Measurements from ENCODE around the gene RAB27B.
"Not testable (repeated sequence)": the region's sequence is repeated elsewhere in the genome, so short reads cannot be mapped to it uniquely, and the experiment has no call there.

Gene RAB27B

DNA sequence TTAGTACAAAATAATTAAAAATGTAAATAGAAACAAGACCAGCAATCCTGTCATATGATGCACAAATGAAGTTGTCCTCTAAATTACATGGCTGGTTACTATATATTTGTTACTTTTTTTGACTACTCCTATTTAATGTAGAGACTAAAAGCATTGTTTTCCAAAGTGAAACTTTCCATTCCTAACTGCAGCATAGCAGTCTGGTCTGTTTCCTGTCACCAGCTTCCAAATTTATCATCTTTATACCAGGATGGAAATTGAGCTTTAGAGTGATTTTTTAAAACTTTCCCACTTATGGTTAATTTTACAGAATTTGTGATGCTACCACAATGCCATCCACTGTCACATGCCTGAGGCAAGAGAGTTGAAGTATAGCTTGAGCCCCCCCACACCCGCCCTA is 33.5 kb upstream of the RAB27B start:
- no peak overlapping the region for H3K4me3 ChIP-seq
- no peaks in the 10 kb centered on the region for H4K20me1 ChIP-seq
- H3K4me1 ChIP-seq = peaks cover 12% of the 10 kb centered on the region
- H3K9me3 ChIP-seq = 0 out of 2 replicates have a peak, but pooled peaks cover 7% of the 10 kb centered on the region
- no peak overlapping the region for H3K4me2 ChIP-seq
- H3K9ac ChIP-seq = no peak overlapping the region
- no peaks in the 10 kb centered on the region for H3K36me3 ChIP-seq
- no peak for TF ChIP-seq Cebpa-rat (IDR thresholded peaks at IDR 0.05)
- H3K27ac ChIP-seq = no peak overlapping the region
- no peaks in the 10 kb centered on the region for H3K27me3 ChIP-seq

DNA sequence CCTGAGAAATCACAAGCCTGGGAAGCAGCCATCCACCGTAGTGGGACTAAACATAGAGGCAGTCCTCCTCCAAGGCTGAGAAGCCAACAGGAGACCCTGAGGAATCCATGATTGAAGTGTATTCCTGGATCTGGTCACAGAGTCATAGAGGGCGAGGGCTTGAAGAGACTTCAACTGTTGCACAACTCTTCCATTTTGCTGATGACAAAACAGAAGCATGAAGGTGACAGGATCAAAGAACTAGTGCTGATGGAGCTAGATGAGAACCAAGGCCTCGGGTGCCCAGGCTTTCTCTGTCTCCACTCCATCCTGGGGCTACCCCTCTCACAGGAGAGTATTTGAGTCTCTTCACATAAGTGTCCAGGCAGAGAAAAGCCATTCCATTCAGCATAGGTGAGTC is 30.1 kb upstream of the RAB27B start:
- Histone ChIP-seq H3K27me3 (no peaks in the 10 kb centered on the region), H3K36me3 (no peaks in the 10 kb centered on the region), H3K27ac (no peak overlapping the region), H3K4me2 (no peak overlapping the region), H3K4me1 (peaks cover 12% of the 10 kb centered on the region), H4K20me1 (no peaks in the 10 kb centered on the region), H3K9ac (no peak overlapping the region), H3K4me3 (no peak overlapping the region), H3K9me3 (peaks cover 5% of the 10 kb centered on the region; the same call in 1 of the 2 replicates)
- TF ChIP-seq Cebpa-rat (IDR thresholded peaks at IDR 0.05) = 0 out of 2 replicates have a peak, but pooled peaks have one; percentile 28

- Histone ChIP-seq H4K20me1 (no peaks in the 10 kb centered on the region), H3K9me3 (peaks cover 17% of the 10 kb centered on the region; the same call in 1 of the 2 replicates), H3K4me3 (no peak overlapping the region), H3K9ac (no peak overlapping the region), H3K36me3 (no peaks in the 10 kb centered on the region), H3K27ac (no peak overlapping the region), H3K27me3 (no peaks in the 10 kb centered on the region), H3K4me1 (peaks cover 22% of the 10 kb centered on the region), H3K4me2 (no peak overlapping the region)
- TF ChIP-seq Cebpa-rat (IDR thresholded peaks at IDR 0.05) = no peak
These were observed 26.9 kb upstream of the RAB27B start for GRCh38 chr18:54801374-54801773.

DNA sequence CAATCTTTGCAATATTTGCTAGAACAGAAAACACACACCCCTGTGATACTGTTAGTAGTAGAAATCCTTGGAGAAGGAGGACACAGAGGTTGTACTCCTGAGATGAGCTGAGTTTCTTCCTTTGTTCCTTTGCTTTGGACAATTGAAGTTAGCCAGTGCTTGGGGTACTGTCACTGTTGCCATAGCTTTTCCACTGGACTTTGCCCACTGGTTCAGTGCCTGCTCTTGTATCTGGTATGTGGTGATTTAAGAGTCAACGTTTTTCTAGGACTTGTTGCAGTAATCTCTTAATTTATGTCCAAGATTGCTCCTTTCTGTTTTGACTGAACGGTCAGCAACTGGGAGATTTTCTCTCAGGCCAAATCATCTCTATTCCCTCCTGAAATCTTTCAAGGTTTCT is 26.1 kb upstream of the RAB27B start:
- no peak overlapping the region for H3K4me2 ChIP-seq
- H4K20me1 ChIP-seq = no peaks in the 10 kb centered on the region
- peaks cover 30% of the 10 kb centered on the region for H3K4me1 ChIP-seq
- no peaks in the 10 kb centered on the region for H3K27me3 ChIP-seq
- no peak overlapping the region for H3K27ac ChIP-seq
- no peak overlapping the region for H3K4me3 ChIP-seq
- no peaks in the 10 kb centered on the region for H3K36me3 ChIP-seq
- H3K9ac ChIP-seq = no peak overlapping the region
- H3K9me3 ChIP-seq = peaks cover 17% of the 10 kb centered on the region; the same call in 1 of the 2 replicates
- no peak for TF ChIP-seq Cebpa-rat (IDR thresholded peaks at IDR 0.05)

DNA sequence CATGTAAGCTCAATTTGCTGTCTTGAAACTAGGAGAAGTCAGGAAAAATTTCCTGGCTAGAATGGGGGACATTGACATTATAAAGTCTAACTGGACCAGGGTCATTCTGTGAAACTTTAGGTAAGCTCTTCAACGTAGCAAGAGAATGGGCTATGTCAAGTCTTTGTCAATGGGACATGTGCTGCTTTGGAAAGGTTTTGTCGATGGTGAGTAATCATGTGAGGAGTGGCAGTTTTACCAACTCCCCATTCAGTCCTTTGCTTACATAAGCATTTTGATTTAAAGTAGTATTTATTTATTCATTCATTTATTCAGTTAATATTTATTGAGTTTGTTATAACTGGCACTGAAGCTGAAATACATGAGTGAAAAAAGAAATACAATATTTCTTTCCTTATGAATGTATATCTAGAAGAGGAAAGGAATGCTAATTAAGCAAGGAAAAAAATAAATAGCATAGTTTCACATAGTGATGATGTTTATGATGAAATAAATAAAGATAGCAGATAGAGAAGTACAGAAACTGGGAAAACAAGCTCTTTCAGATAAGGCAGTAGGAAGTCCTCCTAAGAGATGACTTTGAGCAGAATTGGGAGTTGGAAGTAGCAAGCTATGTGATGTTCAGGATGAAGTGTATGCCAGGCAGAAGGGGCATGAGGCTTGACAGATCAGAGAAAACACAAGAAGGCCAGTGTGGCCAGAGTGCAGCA is 25.4 kb upstream of the RAB27B start:
- Histone ChIP-seq H4K20me1 (no peaks in the 10 kb centered on the region), H3K4me3 (no peak overlapping the region), H3K27ac (no peak overlapping the region), H3K9ac (no peak overlapping the region), H3K4me2 (no peak overlapping the region), H3K27me3 (no peaks in the 10 kb centered on the region), H3K4me1 (peaks cover 33% of the 10 kb centered on the region), H3K36me3 (no peaks in the 10 kb centered on the region), H3K9me3 (peaks cover 17% of the 10 kb centered on the region; the same call in 1 of the 2 replicates)
- no peak for TF ChIP-seq Cebpa-rat (IDR thresholded peaks at IDR 0.05)

DNA sequence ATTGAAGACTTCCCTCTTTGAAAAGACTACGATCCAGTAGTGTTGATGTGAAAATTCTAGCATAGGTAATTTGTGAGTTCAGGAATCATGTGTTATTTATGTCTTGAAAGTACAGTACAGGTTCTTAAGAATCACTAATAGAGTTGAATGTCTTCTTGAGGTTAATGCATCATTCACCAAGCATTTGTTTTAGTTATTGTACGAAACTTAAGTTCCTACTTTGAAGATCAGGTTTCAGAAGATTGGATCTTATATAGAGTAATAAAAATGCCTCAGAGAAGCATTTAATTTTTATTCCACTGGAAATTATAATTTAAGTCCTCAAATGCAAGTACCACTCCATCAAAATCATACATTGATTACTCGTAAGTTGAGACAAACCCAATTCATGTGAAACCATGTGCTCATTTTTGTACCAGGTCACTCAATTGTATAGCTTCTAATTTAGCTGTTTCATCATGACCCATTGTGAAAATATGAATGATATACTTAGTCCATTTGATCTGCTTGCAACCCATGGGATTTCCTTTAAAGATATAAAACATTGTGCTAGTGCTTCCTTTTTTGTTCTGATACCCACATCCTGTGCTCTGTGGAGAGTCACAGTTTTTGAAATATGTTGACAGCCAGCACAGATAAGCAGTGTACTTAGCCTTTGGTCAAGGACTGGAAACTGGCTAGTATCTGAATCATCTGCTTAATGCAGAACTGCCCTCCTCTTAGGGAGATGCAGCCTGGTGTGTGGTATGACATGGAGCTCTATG is 22.5 kb upstream of the RAB27B start:
- Histone ChIP-seq H3K4me2 (peak overlapping the region; percentile 68), H3K4me1 (peaks cover 33% of the 10 kb centered on the region), H4K20me1 (no peaks in the 10 kb centered on the region), H3K4me3 (no peak overlapping the region), H3K36me3 (no peaks in the 10 kb centered on the region), H3K27me3 (no peaks in the 10 kb centered on the region), H3K27ac (peak overlapping the region; percentile 8; the same call in 1 of the 2 replicates), H3K9me3 (peaks cover 17% of the 10 kb centered on the region; the same call in 1 of the 2 replicates), H3K9ac (no peak overlapping the region)
- no peak for TF ChIP-seq Cebpa-rat (IDR thresholded peaks at IDR 0.05)

GRCh38 chr18:54806526-54806925 is 21.8 kb upstream of the RAB27B start:
- Histone ChIP-seq H3K27ac (peak overlapping the region; percentile 32; the same call in 1 of the 2 replicates), H3K4me1 (peaks cover 33% of the 10 kb centered on the region)
- no peak for TF ChIP-seq Cebpa-rat (IDR thresholded peaks at IDR 0.05)

GRCh38 chr18:54807303-54807702 is 21.0 kb upstream of the RAB27B start:
- Histone ChIP-seq H3K4me2 (peak overlapping the region; percentile 15; the same call in 1 of the 2 replicates), H3K9me3 (peaks cover 13% of the 10 kb centered on the region; the same call in 1 of the 2 replicates), H4K20me1 (no peaks in the 10 kb centered on the region), H3K27ac (no peak overlapping the region), H3K27me3 (no peaks in the 10 kb centered on the region), H3K4me3 (no peak overlapping the region), H3K4me1 (peaks cover 33% of the 10 kb centered on the region), H3K36me3 (no peaks in the 10 kb centered on the region), H3K9ac (no peak overlapping the region)
- no peak for TF ChIP-seq Cebpa-rat (IDR thresholded peaks at IDR 0.05)

More at GRCh38 chr18:54806526-54806925, 21.8 kb upstream of the RAB27B start:
- peaks cover 15% of the 10 kb centered on the region; the same call in 1 of the 2 replicates for H3K9me3 ChIP-seq
- peak overlapping the region; percentile 15; the same call in 1 of the 2 replicates for H3K4me2 ChIP-seq
- no peaks in the 10 kb centered on the region for H4K20me1 ChIP-seq
- no peak overlapping the region for H3K9ac ChIP-seq
- H3K4me3 ChIP-seq = no peak overlapping the region
- no peaks in the 10 kb centered on the region for H3K27me3 ChIP-seq
- H3K36me3 ChIP-seq = no peaks in the 10 kb centered on the region

DNA sequence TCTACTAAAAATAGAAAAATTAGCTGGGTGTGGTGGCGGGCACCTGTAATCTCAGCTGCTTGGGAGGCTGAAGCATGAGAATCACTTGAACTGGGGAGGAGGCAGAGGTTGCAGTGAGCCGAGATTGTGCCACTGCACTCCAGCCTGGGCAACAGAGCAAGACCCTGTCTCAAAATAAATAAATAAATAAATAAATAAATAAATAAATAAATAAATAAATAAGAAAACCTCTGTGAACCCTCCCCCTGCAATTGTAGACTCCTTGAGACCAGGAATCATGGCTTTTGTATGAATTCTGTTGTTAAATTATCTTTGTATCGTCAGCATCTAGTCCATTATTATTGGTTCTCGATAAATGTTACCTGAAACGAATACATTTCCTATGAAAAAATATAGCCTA is 17.6 kb upstream of the RAB27B start:
- H3K4me2 ChIP-seq, H3K36me3 ChIP-seq, H3K9ac ChIP-seq, H3K27ac ChIP-seq, H4K20me1 ChIP-seq, H3K27me3 ChIP-seq, H3K4me3 ChIP-seq, H3K9me3 ChIP-seq: not testable (repeated sequence)
- H3K4me1 ChIP-seq = peaks cover 18% of the 10 kb centered on the region

DNA sequence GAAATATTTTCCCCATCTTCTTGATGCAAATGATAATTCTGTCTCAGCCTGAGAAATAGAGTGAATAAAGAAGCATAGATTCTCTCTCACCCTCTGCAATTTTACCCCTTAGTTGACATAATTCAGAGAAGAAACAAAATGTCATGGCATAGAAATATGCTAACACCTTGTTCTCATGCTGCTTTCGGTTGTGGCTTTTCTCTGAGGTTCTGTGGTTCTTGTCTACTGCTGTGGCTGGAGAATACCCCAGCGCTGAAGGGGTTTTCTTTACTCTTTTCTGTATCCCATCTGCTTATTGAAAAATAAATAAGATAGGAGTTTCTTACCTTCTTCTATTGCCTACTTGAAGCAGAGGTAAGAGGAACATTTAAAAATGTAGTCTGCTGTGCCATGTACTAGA is 15.4 kb upstream of the RAB27B start:
- Histone ChIP-seq H3K9ac (no peak overlapping the region), H3K4me2 (no peak overlapping the region), H4K20me1 (no peaks in the 10 kb centered on the region), H3K27me3 (no peaks in the 10 kb centered on the region), H3K4me3 (no peak overlapping the region), H3K4me1 (no peaks in the 10 kb centered on the region), H3K36me3 (no peaks in the 10 kb centered on the region), H3K9me3 (no peaks in the 10 kb centered on the region), H3K27ac (no peak overlapping the region)
- TF ChIP-seq Cebpa-rat (IDR thresholded peaks at IDR 0.05) = no peak

Data from BLaER1 (cell line).